HG02588 (cell line): ENCODE measurements around the gene PHF23.

Experiments
- ATAC-seq: cut with Tn5 transposase; IDR thresholded peaks from one replicate; pipeline ENCODE4 v1.9.1; 2021; ENCODE audit warnings: mild to moderate bottlenecking, moderate library complexity; ENCODE audit not compliant: unreplicated experiment

The PHF23 gene

GRCh38 chr17:7238420-7239090, 702 bp downstream of the PHF23 start:
- no peak for ATAC-seq

DNA sequence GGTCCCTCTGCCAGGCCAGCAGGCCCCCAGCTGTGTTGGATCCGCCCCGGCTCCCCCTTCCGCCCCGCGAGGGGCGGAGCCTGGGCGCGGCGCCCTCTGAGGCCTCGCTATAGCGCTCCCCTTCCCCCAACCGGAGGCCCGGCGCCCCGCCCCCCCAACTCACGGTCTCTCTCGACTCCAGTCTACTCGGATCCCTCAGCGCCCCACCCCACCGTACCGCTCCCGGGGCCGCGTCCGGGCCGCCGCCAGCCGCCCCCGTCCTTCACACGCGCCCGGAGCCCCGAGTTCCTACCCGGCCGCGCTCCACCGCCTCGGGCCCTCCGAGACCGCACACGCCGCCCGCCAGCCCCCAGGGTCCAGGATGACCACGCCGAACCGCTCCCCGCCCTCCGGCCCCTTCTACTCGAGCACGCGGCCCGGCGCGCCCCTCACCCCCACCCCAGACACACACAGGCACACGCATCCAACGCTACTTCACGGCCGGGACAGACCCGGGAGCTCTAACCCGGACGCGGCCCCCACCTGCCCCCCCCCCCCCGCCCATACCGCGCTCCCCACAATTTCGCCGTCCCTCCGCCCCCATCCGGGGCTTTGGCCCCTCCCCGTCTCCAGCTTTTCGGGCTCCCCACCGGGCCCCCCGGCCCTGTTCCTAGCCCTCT, 1.4 kb downstream of the PHF23 start:
- ATAC-seq, result no peak

- no peak for ATAC-seq
Observed at GRCh38 chr17:7237266-7237760, 1.9 kb downstream of the PHF23 start.

DNA sequence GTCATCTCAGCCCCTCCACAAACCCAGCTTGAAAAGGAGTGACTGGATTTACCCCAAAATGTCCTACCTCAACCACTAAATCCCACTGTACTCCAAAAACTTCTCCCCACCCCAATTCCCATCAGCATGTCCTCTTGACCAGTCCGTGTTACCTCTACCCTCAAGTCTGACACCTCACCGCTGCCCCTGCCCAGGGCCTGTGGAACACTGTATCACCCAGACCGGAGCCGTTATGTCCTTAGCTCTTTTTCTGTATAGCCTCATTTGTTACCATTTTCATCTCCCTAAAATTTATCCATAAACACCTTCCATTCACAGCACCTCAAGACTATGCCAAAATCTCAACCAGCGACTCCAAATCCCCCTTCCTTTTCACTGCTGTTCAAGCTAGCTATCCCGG, 2.4 kb downstream of the PHF23 start:
- ATAC-seq, result no peak

- ATAC-seq, result no peak
Observed at GRCh38 chr17:7235693-7236665, 3.3 kb downstream of the PHF23 start.

GRCh38 chr17:7234083-7234951, 4.9 kb downstream of the PHF23 start, which contains the start of gene DVL2:
DVL2 (minus strand) TSS chr17:7234517; CDS start chr17:7234262, 255 bp downstream.
- peak; percentile 51 for ATAC-seq

- ATAC-seq, result no peak
Observed at GRCh38 chr17:7233701-7234082, 5.6 kb downstream of the PHF23 start.

DNA sequence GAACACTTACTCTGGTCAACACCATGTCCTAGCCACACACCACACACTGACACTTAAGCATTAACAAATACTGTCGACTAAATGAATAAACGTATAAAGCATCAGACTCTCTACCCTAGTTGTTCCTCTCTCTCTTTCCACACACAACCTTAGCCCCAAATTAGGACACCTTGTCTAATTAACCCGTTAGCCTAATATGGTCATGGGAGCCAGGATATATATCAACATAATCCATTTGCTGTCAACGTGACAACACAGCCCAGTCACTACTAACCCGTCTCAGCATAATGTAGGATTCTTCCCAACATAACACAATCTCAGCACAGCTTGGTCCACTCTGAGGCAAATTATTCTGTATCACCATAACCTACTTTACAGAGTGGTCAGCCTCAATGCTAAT, 7.1 kb downstream of the PHF23 start:
- no peak for ATAC-seq

- ATAC-seq, result no peak
Observed at GRCh38 chr17:7229504-7229903, 9.8 kb downstream of the PHF23 start.

DNA sequence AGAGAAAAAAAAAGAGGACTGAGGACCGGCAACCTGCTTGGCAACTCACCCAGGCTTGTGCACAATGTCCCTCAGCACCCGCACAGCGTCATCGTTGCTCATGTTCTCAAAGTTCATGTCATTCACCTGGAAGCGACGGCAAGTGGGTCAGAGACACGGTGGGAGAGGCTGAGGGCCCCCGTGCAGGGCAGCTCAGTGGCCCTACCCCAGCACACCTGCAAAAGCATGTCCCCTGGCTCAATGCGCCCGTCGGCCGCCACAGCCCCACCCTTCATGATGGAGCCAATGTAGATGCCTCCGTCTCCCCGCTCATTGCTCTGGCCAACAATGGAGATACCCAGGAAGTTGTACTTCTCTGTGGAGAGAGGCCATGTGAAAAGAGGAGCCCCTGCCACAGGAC, 10.3 kb downstream of the PHF23 start:
- no peak for ATAC-seq

DNA sequence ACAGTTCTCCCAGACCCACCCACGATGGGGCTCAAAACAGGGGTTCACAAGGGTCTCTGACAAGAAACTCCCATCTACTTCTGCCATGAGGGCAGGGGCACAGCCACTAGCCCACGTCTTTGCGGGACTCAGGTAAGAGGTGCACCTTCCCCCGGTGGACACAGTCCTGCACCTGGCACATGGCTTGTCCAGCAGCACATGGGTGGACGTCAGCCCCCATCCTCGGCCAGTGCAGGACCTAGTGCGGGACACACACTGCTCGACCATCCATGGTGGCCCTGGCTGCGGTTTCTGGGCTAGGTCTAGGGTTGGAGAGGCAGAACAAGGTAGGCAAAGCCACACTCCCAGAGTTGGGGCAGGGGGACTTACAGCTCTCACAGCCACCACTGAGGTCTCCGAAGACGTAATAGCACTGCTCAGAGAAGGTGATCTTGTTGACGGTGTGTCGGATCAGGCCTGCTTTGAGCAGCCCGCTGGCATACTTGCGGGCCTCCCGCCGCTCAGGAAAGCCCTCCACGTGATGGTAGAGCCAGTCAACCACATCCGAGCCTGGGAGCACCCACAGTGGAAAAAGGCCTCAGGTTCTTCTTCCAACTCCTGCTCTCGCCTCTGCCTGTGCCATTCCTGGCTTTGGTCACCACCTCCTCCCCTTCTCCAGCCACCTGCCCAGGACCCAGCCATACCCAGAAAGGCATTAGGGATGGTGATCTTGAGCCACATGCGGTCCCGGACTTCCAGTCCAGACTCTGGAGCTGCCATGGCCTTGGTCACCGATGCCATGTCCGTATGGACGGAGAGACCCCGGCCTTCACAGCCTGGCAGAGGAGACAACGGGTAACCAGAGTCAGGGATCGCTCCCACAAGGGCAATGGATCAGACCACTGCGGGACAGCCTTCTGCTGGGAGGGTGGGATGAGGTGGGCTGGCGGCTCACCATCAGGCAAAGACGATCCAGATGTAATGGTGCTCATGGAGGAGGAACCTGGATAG, 12.2 kb downstream of the PHF23 start:
- no peak for ATAC-seq

DNA sequence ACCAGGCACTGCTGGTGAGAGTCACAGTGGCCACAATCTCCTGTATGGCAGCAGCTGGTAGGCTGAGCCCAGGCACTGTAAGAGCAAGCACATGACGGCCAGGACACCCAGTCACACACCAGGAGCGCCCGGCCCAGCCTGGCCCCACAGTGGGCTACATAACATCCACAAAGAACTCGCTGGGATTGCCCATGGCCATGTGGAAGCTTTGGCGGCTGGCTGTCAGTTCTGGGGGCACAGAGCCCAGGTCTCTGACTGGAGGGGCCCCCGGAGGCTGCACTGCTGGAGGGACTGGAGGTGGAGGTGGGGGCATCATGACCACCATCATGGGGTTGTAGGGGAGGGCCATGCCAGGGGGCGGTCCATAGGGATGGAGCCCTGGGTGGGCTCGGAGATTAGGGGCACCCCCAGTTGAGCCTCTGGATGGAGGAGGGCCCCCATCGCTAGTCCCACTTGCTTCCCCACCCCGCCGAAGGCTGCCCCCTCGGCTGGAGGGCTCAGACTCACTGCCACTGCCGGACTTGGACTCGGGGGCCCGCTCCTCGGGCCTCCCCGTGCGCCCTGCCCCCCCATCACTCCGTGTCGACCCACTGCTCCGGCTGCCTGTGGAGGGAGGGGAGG, 13.4 kb downstream of the PHF23 start:
- ATAC-seq, result no peak

DNA sequence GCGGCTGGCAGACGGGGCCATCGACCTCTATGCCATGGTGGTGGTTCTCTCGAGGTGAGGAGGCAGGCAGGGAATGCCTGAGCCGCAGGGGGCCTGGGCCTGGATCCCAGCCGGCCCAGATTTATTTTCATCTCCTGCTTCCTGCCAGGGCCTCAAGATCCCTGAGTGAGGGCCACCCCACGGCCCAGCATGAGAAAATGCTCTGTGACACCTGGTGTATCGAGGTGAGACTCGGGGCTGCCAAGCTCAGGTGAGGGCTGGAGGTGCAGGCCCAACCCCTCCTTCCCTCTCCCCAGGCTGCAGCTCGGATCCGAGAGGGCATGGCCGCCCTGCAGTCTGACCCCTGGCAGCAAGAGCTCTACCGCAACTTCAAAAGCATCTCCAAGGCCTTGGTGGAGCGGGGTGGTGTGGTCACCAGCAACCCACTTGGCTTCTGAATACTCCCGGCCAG, 14.6 kb downstream of the PHF23 start:
- no peak for ATAC-seq

DNA sequence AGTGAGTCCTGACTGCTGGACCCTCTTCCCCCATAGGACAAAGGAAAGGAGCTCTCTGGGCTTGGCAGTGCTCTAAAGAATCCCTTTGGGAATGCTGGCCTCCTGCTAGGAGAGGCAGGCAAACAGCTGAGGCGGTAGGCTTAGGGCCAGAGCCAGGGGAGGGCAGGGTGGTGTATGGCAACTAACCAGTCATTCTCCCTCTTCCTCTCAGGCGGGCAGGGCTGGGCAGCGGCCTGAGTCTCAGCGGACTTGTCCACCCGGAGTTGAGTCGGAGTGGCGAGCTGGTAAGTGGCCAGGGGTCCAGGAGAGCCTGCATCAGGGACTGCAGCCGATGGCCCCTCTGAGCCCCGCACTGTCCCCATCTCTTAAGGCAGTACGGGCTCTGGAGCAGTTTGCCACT, 15.1 kb downstream of the PHF23 start:
- no peak for ATAC-seq

GRCh38 chr17:7223375-7223774, 15.9 kb downstream of the PHF23 start:
- ATAC-seq, result no peak

- ATAC-seq, result no peak
Observed at GRCh38 chr17:7222972-7223292, 16.3 kb downstream of the PHF23 start.

DNA sequence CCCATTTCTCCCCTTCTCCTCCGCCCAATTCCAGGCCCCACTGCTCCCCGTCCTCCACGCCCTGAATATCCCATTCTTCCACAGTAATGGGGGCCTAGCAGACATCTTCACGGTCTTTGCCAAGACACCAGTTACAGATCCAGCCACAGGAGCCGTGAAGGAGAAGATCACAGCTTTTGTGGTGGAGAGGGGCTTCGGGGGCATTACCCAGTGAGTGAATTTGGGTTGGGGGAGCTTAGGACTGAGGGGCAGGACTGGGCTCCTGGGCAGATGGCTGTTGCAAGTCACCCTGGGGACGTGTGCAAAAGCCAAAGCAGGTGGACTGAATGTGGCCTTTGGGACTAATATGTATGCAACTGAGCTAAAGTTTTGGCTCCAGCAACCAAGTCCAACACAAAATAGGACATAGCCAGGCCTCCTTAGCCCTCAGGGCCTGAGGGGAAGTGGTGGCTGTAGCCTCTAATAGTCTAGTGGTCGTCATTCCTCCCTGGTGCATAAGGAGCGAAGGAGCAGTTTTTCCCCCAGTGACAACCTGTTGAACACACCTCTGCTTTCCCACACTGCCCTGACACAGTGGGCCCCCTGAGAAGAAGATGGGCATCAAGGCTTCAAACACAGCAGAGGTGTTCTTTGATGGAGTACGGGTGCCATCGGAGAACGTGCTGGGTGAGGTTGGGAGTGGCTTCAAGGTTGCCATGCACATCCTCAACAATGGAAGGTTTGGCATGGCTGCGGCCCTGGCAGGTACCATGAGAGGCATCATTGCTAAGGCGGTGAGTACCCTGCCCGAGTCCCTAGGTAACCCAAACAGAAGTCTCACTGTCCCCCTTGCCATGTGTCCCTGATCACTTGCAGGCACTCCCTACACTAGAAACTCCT, 16.9 kb downstream of the PHF23 start:
- no peak for ATAC-seq
